GM23338 (cell line): ENCODE data around the gene AP2M1.

Source experiments
- CREB1 ChIP-seq: fragments of 250-450 bp; sonication (Bioruptor Pico); IDR thresholded peaks from 2 replicates; pipeline ENCODE4 v1.5.0; 2020; ENCODE audit warnings: low read depth, mild to moderate bottlenecking, moderate library complexity
- CTCF ChIP-seq, 2 experiments: fragments of 200-600 bp in 1 of 2; sonication (generic) in 1 of 2; conservative IDR thresholded peaks; 2 replicates each; pipeline versions ENCODE4 v1.5.1 to v1.6.1; 2016 to 2017; ENCODE audit warnings: antibody characterized with exemption in 2 of 2, low read depth in 2 of 2, mild to moderate bottlenecking in 2 of 2, moderate library complexity in 1 of 2
- ETS1 ChIP-seq: IDR thresholded peaks from 2 replicates; pipeline ENCODE4 v1.6.1; 2016; ENCODE audit warnings: antibody characterized with exemption
- EZH2 ChIP-seq: fragments of 200-600 bp; sonication (generic); IDR thresholded peaks from one replicate; pipeline ENCODE4 v1.8.0; 2017; ENCODE audit warnings: antibody characterized with exemption, mild to moderate bottlenecking, low read depth; ENCODE audit not compliant: unreplicated experiment
- EZH2phosphoT487 ChIP-seq: fragments of 200-600 bp; sonication (generic); IDR thresholded peaks from one replicate; pipeline ENCODE4 v1.8.1; 2018; ENCODE audit warnings: antibody characterized with exemption; ENCODE audit not compliant: unreplicated experiment
- JUNB ChIP-seq: IDR thresholded peaks from one replicate; pipeline ENCODE4 v1.6.1; 2016; ENCODE audit warnings: antibody characterized with exemption; ENCODE audit not compliant: unreplicated experiment
- TF ChIP-seq, protein P1 (sequence below): IDR thresholded peaks from one replicate; pipeline ENCODE4 v1.6.1; 2018; ENCODE audit warnings: antibody characterized with exemption; ENCODE audit not compliant: unreplicated experiment

DNA sequence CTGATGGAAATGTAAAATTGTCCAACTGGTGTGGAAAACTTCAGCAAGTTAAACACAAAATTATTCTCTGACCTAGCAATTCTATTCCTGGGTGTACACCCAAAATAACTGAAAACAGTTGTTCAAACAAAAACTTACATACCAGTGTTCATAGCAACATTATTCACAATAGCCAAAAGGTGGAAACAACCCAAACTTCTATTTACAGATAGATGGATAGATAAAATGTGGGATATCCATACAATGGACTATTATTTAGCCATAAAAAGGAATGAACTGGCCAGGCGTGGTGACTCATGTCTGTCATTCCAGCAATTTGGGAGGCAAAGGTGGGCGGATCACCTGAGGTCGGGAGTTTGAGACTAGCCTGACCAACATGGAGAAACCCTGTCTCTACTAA, 47.9 kb downstream of the AP2M1 start:
- no peak for TF ChIP-seq CTCF (conservative IDR thresholded peaks at IDR 0.05; ENCODE audit: low read depth in 2 of 2)
- no peak for TF ChIP-seq EZH2
- no peak for TF ChIP-seq ETS1
- TF ChIP-seq, protein P1, sequence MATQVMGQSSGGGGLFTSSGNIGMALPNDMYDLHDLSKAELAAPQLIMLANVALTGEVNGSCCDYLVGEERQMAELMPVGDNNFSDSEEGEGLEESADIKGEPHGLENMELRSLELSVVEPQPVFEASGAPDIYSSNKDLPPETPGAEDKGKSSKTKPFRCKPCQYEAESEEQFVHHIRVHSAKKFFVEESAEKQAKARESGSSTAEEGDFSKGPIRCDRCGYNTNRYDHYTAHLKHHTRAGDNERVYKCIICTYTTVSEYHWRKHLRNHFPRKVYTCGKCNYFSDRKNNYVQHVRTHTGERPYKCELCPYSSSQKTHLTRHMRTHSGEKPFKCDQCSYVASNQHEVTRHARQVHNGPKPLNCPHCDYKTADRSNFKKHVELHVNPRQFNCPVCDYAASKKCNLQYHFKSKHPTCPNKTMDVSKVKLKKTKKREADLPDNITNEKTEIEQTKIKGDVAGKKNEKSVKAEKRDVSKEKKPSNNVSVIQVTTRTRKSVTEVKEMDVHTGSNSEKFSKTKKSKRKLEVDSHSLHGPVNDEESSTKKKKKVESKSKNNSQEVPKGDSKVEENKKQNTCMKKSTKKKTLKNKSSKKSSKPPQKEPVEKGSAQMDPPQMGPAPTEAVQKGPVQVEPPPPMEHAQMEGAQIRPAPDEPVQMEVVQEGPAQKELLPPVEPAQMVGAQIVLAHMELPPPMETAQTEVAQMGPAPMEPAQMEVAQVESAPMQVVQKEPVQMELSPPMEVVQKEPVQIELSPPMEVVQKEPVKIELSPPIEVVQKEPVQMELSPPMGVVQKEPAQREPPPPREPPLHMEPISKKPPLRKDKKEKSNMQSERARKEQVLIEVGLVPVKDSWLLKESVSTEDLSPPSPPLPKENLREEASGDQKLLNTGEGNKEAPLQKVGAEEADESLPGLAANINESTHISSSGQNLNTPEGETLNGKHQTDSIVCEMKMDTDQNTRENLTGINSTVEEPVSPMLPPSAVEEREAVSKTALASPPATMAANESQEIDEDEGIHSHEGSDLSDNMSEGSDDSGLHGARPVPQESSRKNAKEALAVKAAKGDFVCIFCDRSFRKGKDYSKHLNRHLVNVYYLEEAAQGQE: no peak
- no peak for TF ChIP-seq CREB1 (CRISPR knock-in tag)
- TF ChIP-seq EZH2phosphoT487: no peak
- no peak for TF ChIP-seq JUNB
